Prostate gland (tissue), 2 donors: ENCODE data around the gene SHC3.

ENCODE experiments used
- POLR2A ChIP-seq: fragments of 450-650 bp; IDR thresholded peaks from one replicate; pipeline ENCODE4 v1.6.1; 2016; ENCODE audit warnings: antibody characterized with exemption, mild to moderate bottlenecking
- POLR2AphosphoS5 ChIP-seq: sonication (generic); formaldehyde crosslinking; IDR thresholded peaks from one replicate; pipeline ENCODE4 v1.6.1; 2017; ENCODE audit warnings: antibody characterized with exemption
- TF ChIP-seq, protein P1 (sequence below), 4 experiments: fragments of 200-600 bp in 2 of 4; fragments of 450-650 bp in 2 of 4; sonication (generic) in 2 of 4; IDR thresholded peaks; 1 replicate in 3 of 4; 2 replicates in 1 of 4; pipeline ENCODE4 v1.5.1; 2016 to 2019; ENCODE audit warnings: antibody characterized with exemption in 4 of 4, mild to moderate bottlenecking in 2 of 4, moderate library complexity in 2 of 4

DNA sequence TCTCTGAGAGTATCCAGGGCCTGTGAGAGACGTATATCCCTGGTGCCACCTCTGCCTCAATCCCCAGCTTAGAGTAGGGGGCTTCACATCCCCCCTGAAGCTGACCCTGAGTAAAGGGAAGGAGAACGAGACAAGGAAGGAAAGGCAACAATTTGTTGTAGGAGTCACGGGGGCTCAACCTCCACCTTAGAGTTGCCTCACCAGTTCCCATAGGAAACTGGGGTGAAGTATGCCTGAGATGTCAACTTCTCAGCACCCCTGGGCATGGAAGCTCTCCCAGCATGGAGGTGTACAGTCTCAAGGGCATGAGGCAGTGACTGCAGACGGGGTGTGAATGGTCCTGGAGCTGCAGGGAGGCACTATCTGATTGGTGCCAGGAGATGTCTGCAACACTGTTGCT is 133.7 kb downstream of the SHC3 start:
- TF ChIP-seq, protein P1, sequence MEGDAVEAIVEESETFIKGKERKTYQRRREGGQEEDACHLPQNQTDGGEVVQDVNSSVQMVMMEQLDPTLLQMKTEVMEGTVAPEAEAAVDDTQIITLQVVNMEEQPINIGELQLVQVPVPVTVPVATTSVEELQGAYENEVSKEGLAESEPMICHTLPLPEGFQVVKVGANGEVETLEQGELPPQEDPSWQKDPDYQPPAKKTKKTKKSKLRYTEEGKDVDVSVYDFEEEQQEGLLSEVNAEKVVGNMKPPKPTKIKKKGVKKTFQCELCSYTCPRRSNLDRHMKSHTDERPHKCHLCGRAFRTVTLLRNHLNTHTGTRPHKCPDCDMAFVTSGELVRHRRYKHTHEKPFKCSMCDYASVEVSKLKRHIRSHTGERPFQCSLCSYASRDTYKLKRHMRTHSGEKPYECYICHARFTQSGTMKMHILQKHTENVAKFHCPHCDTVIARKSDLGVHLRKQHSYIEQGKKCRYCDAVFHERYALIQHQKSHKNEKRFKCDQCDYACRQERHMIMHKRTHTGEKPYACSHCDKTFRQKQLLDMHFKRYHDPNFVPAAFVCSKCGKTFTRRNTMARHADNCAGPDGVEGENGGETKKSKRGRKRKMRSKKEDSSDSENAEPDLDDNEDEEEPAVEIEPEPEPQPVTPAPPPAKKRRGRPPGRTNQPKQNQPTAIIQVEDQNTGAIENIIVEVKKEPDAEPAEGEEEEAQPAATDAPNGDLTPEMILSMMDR (IDR thresholded peaks at IDR 0.05) = no peak
- TF ChIP-seq POLR2AphosphoS5 (no peak), POLR2A (no peak)
